Activated gamma-delta T cell treated with anti-CD3 and anti-CD28 coated beads, Interleukin-2, amount 50 U/mL, for 16 hours (primary cell): ENCODE data around the gene CNTNAP2.
"Not testable (repeated sequence)": the region's sequence is repeated elsewhere in the genome, so short reads cannot be mapped to it uniquely, and the experiment has no call there.

ENCODE experiments used
- DNase-seq: peaks from one replicate; pipeline ENCODE4 v3.0.0-alpha.2; 2020; ENCODE audit warnings: low read depth

CNTNAP2 gene

GRCh38 chr7:147567043-147567442 lies 1450.4 kb downstream of the CNTNAP2 start:
- no peak for DNase-seq

DNA sequence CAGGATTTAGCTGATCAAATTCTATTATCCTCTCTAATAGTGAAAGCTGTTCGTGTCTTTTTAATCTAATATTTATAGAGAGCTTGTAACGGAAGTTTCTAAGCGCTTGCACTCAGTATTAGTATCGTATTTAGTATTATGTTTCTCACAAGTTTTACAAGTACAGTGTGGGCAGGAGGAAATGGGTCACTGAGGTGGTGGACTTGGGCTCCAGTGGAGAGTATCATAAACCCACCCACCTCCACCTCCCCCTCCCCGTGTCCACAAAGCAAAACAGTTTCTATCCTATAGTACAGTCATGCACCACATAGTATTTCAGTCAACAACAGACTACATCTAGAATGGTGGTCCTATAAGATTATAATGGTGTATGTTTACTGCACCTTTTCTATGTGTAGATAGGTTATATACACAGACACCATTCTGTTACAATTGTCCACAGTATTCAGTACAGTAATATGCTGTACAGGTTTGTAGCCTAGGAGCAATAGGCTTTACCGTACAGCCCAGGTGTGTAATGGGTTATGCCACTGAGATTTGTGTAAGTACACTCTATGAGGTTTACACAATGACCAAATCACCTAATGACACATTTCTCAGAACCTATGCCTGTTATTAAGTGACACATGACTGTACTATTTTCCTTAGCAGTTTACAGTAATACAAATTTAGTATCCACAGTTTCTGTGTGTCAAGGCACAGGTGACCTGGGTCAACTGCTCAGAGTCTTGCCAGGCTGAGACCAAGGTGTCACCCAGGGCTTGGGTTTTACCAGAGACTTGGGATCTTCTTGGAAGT lies 1452.7 kb downstream of the CNTNAP2 start:
- DNase-seq: no peak

DNA sequence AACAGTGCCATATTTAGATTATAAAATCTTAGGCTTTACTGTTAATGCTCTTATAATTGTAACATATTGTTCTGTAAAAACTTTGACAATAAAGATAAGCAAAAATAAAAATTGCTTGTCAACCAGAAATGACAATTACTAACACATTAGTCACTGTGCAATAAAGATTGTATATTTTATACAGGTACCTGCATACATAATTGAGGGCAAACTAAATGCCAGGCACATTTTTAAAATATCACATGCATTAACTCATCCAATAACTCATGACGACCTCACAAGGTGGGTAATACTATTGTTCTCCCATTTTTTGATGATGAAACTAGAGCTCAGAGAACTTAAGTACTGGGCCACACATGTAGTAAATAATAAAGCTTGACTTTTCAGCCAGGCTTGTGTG lies 1453.8 kb downstream of the CNTNAP2 start:
- no peak for DNase-seq

DNA sequence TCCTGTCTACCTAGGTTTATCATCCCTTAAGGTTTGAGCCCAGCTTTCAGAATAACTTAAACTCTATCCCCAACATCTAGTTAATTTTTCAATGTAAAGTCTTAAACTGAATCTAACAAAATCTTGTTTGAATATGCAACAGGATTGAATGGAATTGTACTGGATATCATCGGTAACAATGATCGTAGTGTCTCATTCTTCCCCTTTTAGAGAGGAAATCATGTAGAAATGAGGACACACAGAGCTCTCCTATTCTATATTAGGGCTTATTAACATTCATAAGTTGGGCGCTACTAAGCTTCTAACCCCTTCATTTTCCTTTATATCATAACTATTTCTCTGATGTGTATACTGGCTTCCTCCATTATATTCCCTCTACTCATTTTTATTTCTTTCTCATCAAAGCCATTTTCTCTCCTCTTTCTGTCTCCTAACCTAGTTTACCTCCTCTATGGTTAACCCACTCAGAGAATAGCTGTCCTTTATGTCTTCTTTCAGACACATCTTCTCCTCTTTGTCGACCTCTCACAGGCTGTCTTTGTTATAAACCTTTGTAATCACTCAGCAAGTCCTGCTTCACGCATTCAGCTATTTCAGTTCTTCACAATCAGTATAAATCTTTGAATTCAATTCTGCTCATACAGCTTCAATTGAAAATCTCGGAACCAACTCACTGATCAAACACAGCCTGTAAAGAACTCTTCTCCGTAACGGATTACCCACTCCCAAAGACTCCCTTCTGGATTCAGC lies 1455.0 kb downstream of the CNTNAP2 start:
- DNase-seq: no peak

DNA sequence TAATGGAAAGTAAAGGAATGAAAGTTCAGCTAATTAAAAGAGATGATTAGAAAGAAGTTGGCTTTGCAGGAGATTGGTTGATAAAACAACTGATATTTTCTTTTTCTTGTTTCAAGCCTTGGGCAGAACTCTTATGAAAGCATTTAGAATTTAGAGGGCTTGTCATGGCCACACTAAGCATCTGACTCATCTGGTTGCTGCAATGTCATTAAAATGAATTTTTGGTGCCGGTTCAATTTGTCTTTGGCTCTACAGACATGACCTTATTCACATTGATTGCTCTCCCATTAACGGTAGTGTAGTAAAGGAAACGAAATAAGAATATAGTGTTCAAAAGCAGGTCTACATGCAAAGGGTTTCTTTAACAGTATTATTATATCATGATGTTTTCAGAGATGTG lies 1461.6 kb downstream of the CNTNAP2 start:
- DNase-seq: no peak

- no peak for DNase-seq
These were observed 1462.5 kb downstream of the CNTNAP2 start for GRCh38 chr7:147579148-147579547.

DNA sequence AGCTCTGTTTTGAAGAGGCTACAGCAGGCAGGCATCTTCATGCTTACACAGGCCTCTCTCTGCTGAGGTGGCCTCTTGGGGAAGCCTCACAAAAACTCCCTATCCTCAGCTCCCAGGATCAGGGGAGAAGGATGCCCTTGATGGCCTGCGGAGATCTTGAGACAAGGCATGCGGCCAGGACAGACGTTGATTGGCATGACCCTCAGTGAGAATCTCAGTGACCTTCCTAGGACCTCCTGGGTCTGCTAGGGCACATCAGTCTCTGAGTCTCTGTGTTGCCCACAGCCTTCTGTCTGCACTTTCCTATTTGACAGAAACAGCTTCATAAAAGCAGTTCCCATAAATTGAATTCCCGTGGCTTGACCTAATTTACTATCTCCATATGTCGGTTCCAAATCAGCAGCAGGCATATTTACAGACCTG lies 1468.2 kb downstream of the CNTNAP2 start:
- no peak for DNase-seq

GRCh38 chr7:147586110-147586509 lies 1469.5 kb downstream of the CNTNAP2 start:
- no peak for DNase-seq

- no peak for DNase-seq
These were observed 1469.9 kb downstream of the CNTNAP2 start for GRCh38 chr7:147586526-147586925.

GRCh38 chr7:147593271-147594057 lies 1476.9 kb downstream of the CNTNAP2 start:
- DNase-seq: no peak

GRCh38 chr7:147595042-147595441 lies 1478.4 kb downstream of the CNTNAP2 start:
- DNase-seq: no peak

GRCh38 chr7:147598687-147599086 lies 1482.1 kb downstream of the CNTNAP2 start:
- DNase-seq: not testable (repeated sequence)

- DNase-seq: no peak
These were observed 1488.7 kb downstream of the CNTNAP2 start for GRCh38 chr7:147605323-147605722.

DNA sequence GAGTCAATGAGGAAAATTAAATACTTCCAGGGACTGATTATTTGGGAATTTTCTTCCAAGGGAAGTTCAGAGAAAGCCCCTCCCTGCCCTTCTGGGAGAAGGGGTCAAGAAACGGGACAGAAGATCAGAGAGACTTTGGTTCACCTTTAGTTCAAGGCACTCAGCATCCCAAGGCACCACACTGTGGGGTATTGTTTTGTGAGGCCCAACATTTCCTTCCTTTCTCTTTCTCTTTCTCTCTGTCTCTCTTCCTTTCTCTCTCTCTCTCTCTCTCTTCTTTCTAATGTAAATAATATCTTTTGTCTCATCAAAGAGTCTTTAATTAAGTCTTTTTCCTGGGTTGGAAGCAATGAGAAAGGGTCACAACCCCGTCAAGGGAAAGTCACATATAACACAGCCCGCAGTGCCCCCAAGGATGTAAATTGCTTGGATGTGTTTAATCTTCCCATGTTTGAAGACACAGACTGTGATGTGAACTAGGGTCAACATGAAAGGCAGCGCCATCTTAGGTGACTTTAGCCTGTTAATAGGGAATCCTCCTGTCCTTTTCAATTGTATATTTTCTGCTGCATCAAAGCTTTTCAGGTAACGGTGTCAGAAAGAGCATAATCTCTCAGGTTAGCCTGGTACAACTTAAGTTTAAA lies 1490.7 kb downstream of the CNTNAP2 start:
- no peak for DNase-seq

DNA sequence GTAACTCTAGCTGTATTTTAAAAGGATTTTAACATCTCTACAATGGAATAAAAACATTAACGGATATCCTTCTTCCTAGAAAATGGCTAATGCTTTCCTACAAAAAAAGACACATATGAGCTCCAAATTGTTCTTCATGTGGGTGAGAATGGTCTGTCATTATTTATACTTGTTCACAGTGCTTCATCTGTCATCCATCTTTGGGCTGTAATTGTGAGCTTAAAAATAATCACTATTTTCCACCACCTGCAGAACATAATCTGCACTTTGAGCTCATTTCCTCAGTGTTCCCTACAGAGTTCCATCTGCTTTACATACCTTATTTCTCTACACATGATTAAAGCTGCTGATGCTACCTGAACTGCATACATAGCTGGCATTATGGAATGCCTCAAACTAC lies 1494.8 kb downstream of the CNTNAP2 start:
- DNase-seq: no peak

- DNase-seq: no peak
These were observed 1518.7 kb downstream of the CNTNAP2 start for GRCh38 chr7:147635288-147635687.

DNA sequence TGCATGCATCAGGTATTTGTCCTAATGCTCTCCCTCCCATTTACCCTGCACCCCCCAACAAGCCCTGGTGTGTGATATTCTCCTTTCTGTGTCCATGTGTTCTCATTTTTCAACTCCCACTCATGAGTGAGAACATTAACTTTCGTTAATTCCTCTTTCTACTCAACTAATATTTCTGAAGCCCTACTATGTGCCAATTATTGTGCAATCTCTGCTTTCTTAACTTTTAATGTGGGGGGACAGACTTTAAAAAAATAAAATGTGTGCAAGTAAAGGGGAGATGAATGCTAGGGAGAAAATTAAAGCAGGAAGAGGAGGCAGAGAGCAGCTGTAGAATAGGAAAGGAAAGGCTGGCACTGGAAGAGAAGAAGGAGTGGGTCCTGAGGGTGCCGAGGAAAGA lies 1520.0 kb downstream of the CNTNAP2 start:
- DNase-seq: no peak

DNA sequence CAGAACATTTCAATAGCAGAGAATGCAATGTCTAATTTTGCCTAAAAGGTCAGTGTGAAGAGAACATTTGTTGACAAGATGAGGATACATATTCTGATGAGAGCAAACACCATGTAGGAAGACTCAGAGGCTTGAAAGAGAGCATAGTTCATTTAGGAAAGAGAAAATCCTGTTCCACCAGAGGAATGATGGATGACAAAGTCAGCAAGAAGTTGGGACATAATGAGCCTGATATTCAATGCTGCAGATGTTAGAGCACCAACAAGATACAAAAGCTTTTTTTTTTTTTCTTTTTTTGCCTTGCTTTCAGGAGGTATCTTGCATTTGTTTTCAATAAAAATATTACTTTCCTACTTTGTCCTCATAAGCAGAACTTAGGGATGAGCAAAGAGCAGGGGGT lies 1522.0 kb downstream of the CNTNAP2 start:
- no peak for DNase-seq

- DNase-seq: no peak
These were observed 1522.4 kb downstream of the CNTNAP2 start for GRCh38 chr7:147639037-147639436.

DNA sequence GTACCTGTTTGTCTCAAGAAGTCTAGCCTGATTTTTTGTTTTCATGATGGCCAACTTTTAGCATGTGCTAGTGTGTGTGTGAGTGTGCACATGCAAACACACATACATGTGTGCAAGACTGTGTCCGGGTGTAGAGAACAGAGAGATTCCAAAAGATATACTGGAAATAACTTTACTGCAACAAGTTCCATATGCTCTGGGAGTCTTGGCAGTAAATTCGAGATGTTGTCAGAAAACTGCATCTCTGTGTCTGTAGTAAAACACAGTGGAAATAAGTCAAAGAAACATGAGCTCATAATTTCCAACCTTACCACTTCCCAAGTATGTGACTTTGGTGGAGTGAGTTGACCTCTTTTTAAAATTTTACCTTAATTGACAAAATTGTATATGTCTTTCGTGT lies 1523.2 kb downstream of the CNTNAP2 start:
- DNase-seq: no peak

- DNase-seq: no peak
These were observed 1524.2 kb downstream of the CNTNAP2 start for GRCh38 chr7:147640821-147641220.

DNA sequence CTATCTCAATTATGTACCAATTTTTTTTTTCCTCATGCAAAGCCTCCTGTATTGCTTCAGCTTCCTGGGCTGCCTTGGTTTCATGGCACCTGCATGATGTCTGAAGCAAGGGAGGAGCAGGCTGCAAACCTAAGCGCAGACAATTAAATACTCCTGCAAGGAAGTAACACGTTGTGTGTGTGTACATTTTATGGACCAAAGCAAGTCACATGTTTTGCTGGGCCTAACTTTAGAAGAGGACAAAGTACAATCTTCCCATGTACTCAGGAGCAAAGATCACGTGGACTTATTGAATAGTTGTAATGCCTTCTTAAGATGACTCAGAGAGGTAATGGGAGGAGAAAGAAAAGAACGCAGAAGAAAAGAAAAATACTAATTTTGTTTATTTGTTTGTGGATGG lies 1530.0 kb downstream of the CNTNAP2 start:
- DNase-seq: no peak
